H1 (cell line): ENCODE data around the gene KNOP1. TPM values are rescaled to one million over a fixed set of nuclear protein-coding genes. Genes with fewer than 3 reads are reported as not detected.

Experiments used
- CTCF ChIA-PET: fragments of 300-600 bp; sonication (Branson Sonifier 250); formaldehyde crosslinking; loops from one replicate; lab custom pipeline; 2021; ENCODE audit not compliant: partially characterized antibody; lab: Charles Lee
- POLR2A ChIA-PET: fragments of 300-600 bp; sonication (Branson Sonifier 250); formaldehyde crosslinking; loops from one replicate; lab custom pipeline; 2021; ENCODE audit warnings: inconsistent platforms; ENCODE audit not compliant: partially characterized antibody; lab: Charles Lee
- DNase-seq, 2 experiments: peaks; one replicate each; pipeline versions ENCODE4 v3.0.0 to v3.0.0-alpha.2; 2010 to 2022; ENCODE audit warnings: low spot score in 2 of 2, low read depth in 1 of 2, mixed read lengths in 1 of 2
- FAIRE-seq: peaks from 2 replicates; lab custom pipeline; 2011; peaks lifted over from hg19 to GRCh38; lab: Jason Lieb, UNC
- H2AFZ ChIP-seq: 2 replicates; pipeline ENCODE4 v1.8.1; 2012; ENCODE audit warnings: low read length, inconsistent platforms
- H2AK5ac ChIP-seq: 2 replicates; pipeline ENCODE4 v1.6.1; 2013; ENCODE audit warnings: low read depth, low read length
- H2BK120ac ChIP-seq: replicated peaks from 2 replicates; pipeline ENCODE3; 2013; ENCODE audit warnings: low read depth, low read length, inconsistent platforms
- H2BK12ac ChIP-seq: 2 replicates; pipeline ENCODE4 v1.6.1; 2013; ENCODE audit warnings: low read depth, low read length
- H2BK15ac ChIP-seq: 2 replicates; pipeline ENCODE4 v1.6.1; 2013; ENCODE audit warnings: low read length
- H2BK20ac ChIP-seq: 2 replicates; pipeline ENCODE4 v1.6.1; 2013; ENCODE audit warnings: low read length
- H2BK5ac ChIP-seq: 2 replicates; pipeline ENCODE4 v1.6.1; 2013; ENCODE audit warnings: low read depth, low read length
- H3K14ac ChIP-seq: 2 replicates; pipeline ENCODE4 v1.6.1; 2013; ENCODE audit warnings: inconsistent platforms; ENCODE audit not compliant: insufficient read length
- H3K18ac ChIP-seq: 2 replicates; pipeline ENCODE4 v1.6.1; 2013; ENCODE audit warnings: low read length; ENCODE audit errors: extremely low read depth
- H3K23ac ChIP-seq: 2 replicates; pipeline ENCODE4 v1.6.1; 2013; ENCODE audit warnings: inconsistent platforms; ENCODE audit not compliant: insufficient read length
- H3K23me2 ChIP-seq: 2 replicates; pipeline ENCODE4 v1.6.1; 2013; ENCODE audit warnings: low read depth, low read length
- H3K27ac ChIP-seq: 2 replicates; pipeline ENCODE4 v1.6.1; 2011; ENCODE audit warnings: low read depth, low read length, inconsistent platforms
- H3K27me3 ChIP-seq, 4 experiments: replicated peaks in 1 of 4; 1 replicate in 1 of 4; 2 replicates in 3 of 4; pipeline versions ENCODE4 v1.6.1 to v1.8.1; 2011 to 2013; ENCODE audit warnings: low read length in 3 of 4, mild to moderate bottlenecking in 3 of 4, inconsistent platforms in 2 of 4, mixed read lengths in 2 of 4, moderate library complexity in 1 of 4; ENCODE audit not compliant: control insufficient read depth in 3 of 4, insufficient read depth in 3 of 4; ENCODE audit errors: extremely low read depth in 1 of 4
- H3K36me3 ChIP-seq, 4 experiments: 2 replicates each; pipeline versions ENCODE4 v1.6.1 to v1.8.1; 2011 to 2013; ENCODE audit warnings: mild to moderate bottlenecking in 4 of 4, low read length in 3 of 4, moderate library complexity in 2 of 4, control low read depth in 1 of 4, inconsistent platforms in 1 of 4; ENCODE audit not compliant: insufficient read depth in 4 of 4, control insufficient read depth in 2 of 4
- H3K4ac ChIP-seq: replicated peaks from 2 replicates; pipeline ENCODE3; 2013; ENCODE audit warnings: low read length, low read depth, mixed read lengths, inconsistent platforms; ENCODE audit not compliant: insufficient read length
- H3K4me1 ChIP-seq, 4 experiments: replicated peaks in 1 of 4; 1 replicate in 1 of 4; 2 replicates in 3 of 4; pipeline versions ENCODE4 v1.6.1 to v1.8.1; 2011 to 2013; ENCODE audit warnings: low read length in 3 of 4, inconsistent platforms in 2 of 4, mixed read lengths in 1 of 4; ENCODE audit not compliant: insufficient read depth in 4 of 4, control insufficient read depth in 3 of 4
- H3K4me2 ChIP-seq, 2 experiments: 2 replicates each; pipeline versions ENCODE4 v1.6.1 to v1.8.1; 2011 to 2013; ENCODE audit warnings: low read depth in 2 of 2, low read length in 2 of 2, control low read depth in 1 of 2, inconsistent platforms in 1 of 2, mild to moderate bottlenecking in 1 of 2; ENCODE audit not compliant: insufficient read depth in 1 of 2
- H3K4me3 ChIP-seq, 4 experiments: fragments of 200-600, 300-600 bp in 1 of 4; sonication (generic), shearing (Covaris generic), sonication (Bioruptor Twin) in 1 of 4; 2 replicates each; pipeline versions ENCODE4 v1.5.1 to v1.8.1; 2011 to 2016; ENCODE audit warnings: low read length in 4 of 4, low read depth in 3 of 4, control low read depth in 2 of 4, inconsistent platforms in 2 of 4, mild to moderate bottlenecking in 2 of 4, mixed read lengths in 1 of 4, moderate library complexity in 1 of 4; ENCODE audit not compliant: insufficient read depth in 2 of 4; ENCODE audit errors: extremely low read depth in 1 of 4
- H3K56ac ChIP-seq: replicated peaks from 2 replicates; pipeline ENCODE3; 2013; ENCODE audit warnings: low read depth, mild to moderate bottlenecking, mixed read lengths, low read length, inconsistent platforms; ENCODE audit not compliant: insufficient read length
- H3K79me1 ChIP-seq: 2 replicates; pipeline ENCODE4 v1.6.1; 2013; ENCODE audit warnings: low read depth, low read length, control low read depth
- H3K79me2 ChIP-seq, 2 experiments: 2 replicates each; pipeline versions ENCODE4 v1.6.1 to v1.8.1; 2012 to 2013; ENCODE audit warnings: low read length in 2 of 2, mild to moderate bottlenecking in 2 of 2, inconsistent platforms in 1 of 2; ENCODE audit not compliant: insufficient read depth in 2 of 2, control insufficient read depth in 1 of 2
- H3K9ac ChIP-seq, 4 experiments: replicated peaks in 1 of 4; 1 replicate in 1 of 4; 2 replicates in 3 of 4; pipeline versions ENCODE4 v1.6.1 to v1.8.1; 2011 to 2013; ENCODE audit warnings: low read depth in 3 of 4, low read length in 3 of 4, control low read depth in 2 of 4, mild to moderate bottlenecking in 2 of 4, moderate library complexity in 2 of 4, inconsistent platforms in 1 of 4; ENCODE audit errors: extremely low read depth in 1 of 4
- H3K9me3 ChIP-seq, 2 experiments: 2 replicates each; pipeline versions ENCODE4 v1.6.1 to v1.8.1; 2012 to 2013; ENCODE audit warnings: mild to moderate bottlenecking in 2 of 2, moderate library complexity in 2 of 2, control low read depth in 1 of 2, inconsistent platforms in 1 of 2, low read depth in 1 of 2, low read length in 1 of 2, mixed read lengths in 1 of 2; ENCODE audit not compliant: insufficient read depth in 2 of 2
- H4K20me1 ChIP-seq, 2 experiments: replicated peaks in 1 of 2; 2 replicates each; pipeline versions ENCODE3 to v1.8.1; 2011 to 2013; ENCODE audit warnings: inconsistent platforms in 2 of 2, low read length in 2 of 2, mild to moderate bottlenecking in 1 of 2; ENCODE audit not compliant: insufficient read depth in 2 of 2, control insufficient read depth in 1 of 2
- H4K5ac ChIP-seq: 2 replicates; pipeline ENCODE4 v1.6.1; 2013; ENCODE audit warnings: low read length, low read depth, mixed read lengths, inconsistent platforms; ENCODE audit not compliant: insufficient read length
- H4K8ac ChIP-seq: 2 replicates; pipeline ENCODE4 v1.8.0; 2013; ENCODE audit warnings: mild to moderate bottlenecking, moderate library complexity, low read length, inconsistent platforms; ENCODE audit not compliant: insufficient read depth; ENCODE audit errors: extremely low read depth
- H4K91ac ChIP-seq: replicated peaks from 2 replicates; pipeline ENCODE3; 2013; ENCODE audit warnings: low read length, mixed read lengths, inconsistent platforms; ENCODE audit not compliant: insufficient read length
- CBX5 ChIP-seq: fragments of 300-800, 300-1000 bp; sonication (generic); IDR thresholded peaks from 2 replicates; pipeline ENCODE4 v1.7.1; 2016; ENCODE audit warnings: antibody characterized with exemption, low read length, low read depth
- WGBS, 2 experiments: shearing (Covaris generic) in 1 of 2; methylation state at CpG; one replicate each; pipeline versions ENCODE4 v1.1.6 to v1.1.7; 2013 to 2015; ENCODE audit warnings: low lambda C conversion rate in 2 of 2, mixed read lengths in 2 of 2, inconsistent platforms in 1 of 2, low coverage in 1 of 2, missing lambda C conversion rate in 1 of 2; ENCODE audit not compliant: insufficient replicate concordance in 2 of 2, insufficient coverage in 1 of 2, insufficient read length in 1 of 2; ENCODE audit errors: extremely low coverage in 1 of 2, missing lambda C conversion rate in 1 of 2; 5-methylcytosine and 5-hydroxymethylcytosine counted together
- polyA plus RNA-seq, 7 experiments: library from polyadenylated mRNA; depleted of rRNA in 3 of 7; stranded (reverse) in 5 of 7; unstranded in 2 of 7; fragments of >200 nt in 5 of 7; fragments of 200-250 nt in 2 of 7; gene quantifications; 1 replicate in 5 of 7; 2 replicates in 1 of 7; 4 replicates in 1 of 7; pipeline versions ENCODE4 v1.2.1 to v1.2.3, GENCODE V29; 2011 to 2013; ENCODE audit warnings: missing spikeins in 2 of 7, mixed read lengths in 2 of 7
- total RNA-seq: library from RNA; stranded (reverse); fragmentation: NEBNext Ultra II Directional; extraction: Animal tissue kit (Norgen Biotek cat#: 25700); gene quantifications from 2 replicates; pipeline ENCODE4 v1.2.1, GENCODE V29; 2021

The KNOP1 gene
- total and polyA plus RNA-seq, 2 of the 8 experiments (the other 6 are each of a cell fraction or from before 2014, with no cell fraction given) = 21.6 to 87.9 TPM

DNA sequence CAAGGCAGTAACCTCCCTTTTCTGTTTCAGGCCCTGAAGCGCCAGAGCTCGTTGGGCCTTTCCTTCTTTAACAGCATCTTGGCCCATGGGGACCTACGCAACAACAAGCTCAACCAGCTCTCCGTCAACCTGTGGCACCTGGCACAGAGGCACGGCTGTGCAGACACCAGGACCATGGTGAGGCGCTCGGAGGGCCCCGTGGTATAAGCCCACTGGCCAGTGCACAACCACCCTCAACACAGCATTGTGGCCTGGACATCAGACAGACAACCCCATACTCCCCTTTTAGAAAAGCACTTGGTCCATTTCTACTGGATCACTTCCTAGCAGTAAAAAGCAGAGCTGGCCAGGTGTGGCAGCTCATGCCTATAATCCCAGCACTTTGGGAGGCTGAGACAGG lies 18.6 kb downstream of the KNOP1 start:
- H3K36me3 ChIP-seq = peaks cover 18 to 68% (median 40%) of the 10 kb centered on the region in 4 experiments
- peaks cover 0 to 13% of the 10 kb centered on the region in 2 experiments; a peak in 1 of 4 replicates for H3K79me2 ChIP-seq
- no peak overlapping the region for H2AFZ ChIP-seq
- no peak overlapping the region for H3K4ac ChIP-seq
- H3K14ac ChIP-seq = no peak overlapping the region
- H3K4me2 ChIP-seq = no peak overlapping the region
- no peak overlapping the region for H3K23ac ChIP-seq
- no peaks in the 10 kb centered on the region for H3K23me2 ChIP-seq
- no peak overlapping the region for H2BK12ac ChIP-seq
- H4K8ac ChIP-seq = no peak overlapping the region
- no peak overlapping the region for H3K9ac ChIP-seq
- no peak overlapping the region for H2BK20ac ChIP-seq
- H3K79me1 ChIP-seq = peaks cover 3% of the 10 kb centered on the region; the same call in 1 of the 2 replicates
- 90% methylated on average over 8 of the region's 8 CpGs; no CpG with 5 or more reads in 1 of the 2 experiments for WGBS, 2 experiments
- no peaks in the 10 kb centered on the region for H3K4me1 ChIP-seq
- H4K91ac ChIP-seq = no peak overlapping the region
- H2AK5ac ChIP-seq = no peak overlapping the region
- FAIRE-seq (no peak), DNase-seq (no peak)
- no peak overlapping the region for H4K5ac ChIP-seq
- H2BK15ac ChIP-seq = no peak overlapping the region
- POLR2A ChIA-PET = interaction anchor here (0.8 to 5.2 kb wide), 13 partner anchors 9 to 182 kb away, joined by 3 to 23 read pairs (median 5); partner anchors contain the start of genes IQCK and KNOP1
- no peak overlapping the region for H3K56ac ChIP-seq
- TF ChIP-seq CBX5 = no peak
- H3K9me3 ChIP-seq = peaks cover 6 to 17% of the 10 kb centered on the region in 2 experiments
- H2BK120ac ChIP-seq = no peak overlapping the region
- no peak overlapping the region for H2BK5ac ChIP-seq
- no peak overlapping the region for H3K27ac ChIP-seq
- H3K4me3 ChIP-seq = no peak overlapping the region
- CTCF ChIA-PET = interaction anchor here (0.6 to 1.7 kb wide), 7 partner anchors 12 to 290 kb away, joined by 3 to 4 read pairs (median 3); no protein-coding TSS in a partner anchor
- H4K20me1 ChIP-seq = peaks cover 3 to 6% of the 10 kb centered on the region in 2 experiments
- H3K18ac ChIP-seq = no peak overlapping the region
- H3K27me3 ChIP-seq = no peaks in the 10 kb centered on the region
